ENCODE measurements around the gene IL1RAP. TPM values are rescaled to one million over a fixed set of nuclear protein-coding genes. Genes with fewer than 3 reads are reported as not detected.

The IL1RAP gene
- total and polyA plus RNA-seq, 2 donors (not counting 3 experiments of a cell fraction or from before 2014, with no cell fraction given) = 4.3 to 9.2 TPM

- Histone ChIP-seq H3K27ac (ENCODE audit: insufficient read depth, low read depth, low read length) (no peak overlapping the region), H3K36me3 (ENCODE audit: control insufficient read depth in 2 of 2, extremely low read depth in 1 of 2, insufficient read depth in 2 of 2, low read length in 2 of 2) (no peaks in the 10 kb centered on the region), H3K9me3 (replicated peaks; ENCODE audit: control insufficient read depth, insufficient read depth, low read length) (no peaks in the 10 kb centered on the region), H4K20me1 (replicated peaks; ENCODE audit: control insufficient read depth, extremely low read depth, insufficient read depth, low read length) (no peaks in the 10 kb centered on the region), H2AFZ (ENCODE audit: low read depth, low read length) (no peak overlapping the region), H3K79me2 (ENCODE audit: control insufficient read depth, insufficient read depth, low read length) (no peaks in the 10 kb centered on the region), H3K4me3 (replicated peaks in 1 of 3; ENCODE audit: insufficient read depth in 1 of 3, low read depth in 1 of 3, low read length in 3 of 3) (no peak overlapping the region), H3K9me1 (replicated peaks; ENCODE audit: control insufficient read depth, extremely low read depth, insufficient read depth, low read length) (no peaks in the 10 kb centered on the region), H3K4me1 (ENCODE audit: control insufficient read depth, extremely low read depth, insufficient read depth, low read length) (peaks cover 7% of the 10 kb centered on the region), H3K27me3 (ENCODE audit: control insufficient read depth in 2 of 2, insufficient read depth in 2 of 2, low read length in 2 of 2) (no peaks in the 10 kb centered on the region), H3K4me2 (ENCODE audit: insufficient read depth, low read length) (no peak overlapping the region), H3K9ac (replicated peaks; ENCODE audit: extremely low read depth, insufficient read depth, low read length) (no peak overlapping the region)
- ChIA-PET CTCF (interaction anchor here (1.0 kb wide), 1 partner anchor 9 kb away, joined by 5 read pairs; no protein-coding TSS in a partner anchor), POLR2A (no interaction called here)
- TF ChIP-seq MAX (IDR thresholded peaks at IDR 0.05; ENCODE audit: insufficient read depth, insufficient read length) = no peak
- TF ChIP-seq MYC (IDR thresholded peaks at IDR 0.05; ENCODE audit: low read depth, low read length) = no peak
- no peak for TF ChIP-seq POLR2AphosphoS5 (IDR thresholded peaks at IDR 0.05; ENCODE audit: insufficient read depth, low read depth, low read length)
- no peak for TF ChIP-seq EZH2 (IDR thresholded peaks at IDR 0.05; ENCODE audit: borderline replicate concordance, low read depth, low read length, severe bottlenecking)
- TF ChIP-seq CTCF (IDR thresholded peaks at IDR 0.05; ENCODE audit: extremely low read depth in 1 of 2, insufficient read depth in 1 of 2, low read depth in 1 of 2, low read length in 2 of 2) = no peak
- TF ChIP-seq GATA2 (IDR thresholded peaks at IDR 0.05; ENCODE audit: insufficient read depth, insufficient read length, low read depth, low read length) = no peak
- no peak for TF ChIP-seq FOS (IDR thresholded peaks at IDR 0.05; ENCODE audit: borderline replicate concordance, insufficient read depth, low read length)
- TF ChIP-seq JUN (IDR thresholded peaks at IDR 0.05; ENCODE audit: borderline replicate concordance, insufficient read depth, insufficient read length, low read depth) = no peak
- no peak for TF ChIP-seq POLR2A (IDR thresholded peaks at IDR 0.05; ENCODE audit: low read depth, low read length)
- no peak for DNase-seq (ENCODE audit: low read depth, low spot score)
- BruUV-seq (replicated peaks) = no TSS peak
- dilution Hi-C loops (cut with MboI; ENCODE audit: extremely low pct_ligation_motif_present, low sequenced_read_pairs) (no loop called here), intact Hi-C loops (cut with micrococcal nuclease) (no loop called here)
- no peak for FAIRE-seq
These were observed 101.1 kb downstream of the IL1RAP start for GRCh38 chr3:190615060-190615384.

All from endothelial cell of umbilical vein (primary cell).